GM12873 (cell line): Measurements from ENCODE around the gene PLA2G2D.

Experiments used
- TF ChIP-seq, protein P1 (sequence below): IDR thresholded peaks from 2 replicates; pipeline ENCODE4 v1.5.1; 2012; ENCODE audit warnings: low read depth, mild to moderate bottlenecking, moderate library complexity, low read length, control low read depth; ENCODE audit not compliant: insufficient read depth; ENCODE audit errors: missing control alignments

PLA2G2D gene

DNA sequence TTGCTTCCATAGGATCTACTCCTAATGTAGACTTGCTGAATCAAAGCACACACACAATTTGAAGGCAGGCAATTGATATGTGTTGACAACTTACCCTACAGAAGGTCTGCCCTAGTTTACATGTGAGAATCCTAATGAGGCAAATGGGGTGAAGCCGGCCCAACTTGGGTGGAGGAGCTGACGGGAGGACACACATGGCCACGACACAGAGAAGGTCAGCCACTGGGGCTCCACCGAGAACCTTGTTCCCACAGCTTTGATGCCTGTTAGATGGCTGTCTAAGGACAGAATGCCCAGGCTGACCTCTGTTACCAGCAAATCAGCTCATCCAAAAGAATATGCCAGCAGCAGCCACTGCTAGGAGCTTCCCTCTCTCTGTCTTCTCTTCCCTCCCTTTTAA is 1.5 kb upstream of the PLA2G2D start:
- TF ChIP-seq, protein P1, sequence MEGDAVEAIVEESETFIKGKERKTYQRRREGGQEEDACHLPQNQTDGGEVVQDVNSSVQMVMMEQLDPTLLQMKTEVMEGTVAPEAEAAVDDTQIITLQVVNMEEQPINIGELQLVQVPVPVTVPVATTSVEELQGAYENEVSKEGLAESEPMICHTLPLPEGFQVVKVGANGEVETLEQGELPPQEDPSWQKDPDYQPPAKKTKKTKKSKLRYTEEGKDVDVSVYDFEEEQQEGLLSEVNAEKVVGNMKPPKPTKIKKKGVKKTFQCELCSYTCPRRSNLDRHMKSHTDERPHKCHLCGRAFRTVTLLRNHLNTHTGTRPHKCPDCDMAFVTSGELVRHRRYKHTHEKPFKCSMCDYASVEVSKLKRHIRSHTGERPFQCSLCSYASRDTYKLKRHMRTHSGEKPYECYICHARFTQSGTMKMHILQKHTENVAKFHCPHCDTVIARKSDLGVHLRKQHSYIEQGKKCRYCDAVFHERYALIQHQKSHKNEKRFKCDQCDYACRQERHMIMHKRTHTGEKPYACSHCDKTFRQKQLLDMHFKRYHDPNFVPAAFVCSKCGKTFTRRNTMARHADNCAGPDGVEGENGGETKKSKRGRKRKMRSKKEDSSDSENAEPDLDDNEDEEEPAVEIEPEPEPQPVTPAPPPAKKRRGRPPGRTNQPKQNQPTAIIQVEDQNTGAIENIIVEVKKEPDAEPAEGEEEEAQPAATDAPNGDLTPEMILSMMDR, result no peak

DNA sequence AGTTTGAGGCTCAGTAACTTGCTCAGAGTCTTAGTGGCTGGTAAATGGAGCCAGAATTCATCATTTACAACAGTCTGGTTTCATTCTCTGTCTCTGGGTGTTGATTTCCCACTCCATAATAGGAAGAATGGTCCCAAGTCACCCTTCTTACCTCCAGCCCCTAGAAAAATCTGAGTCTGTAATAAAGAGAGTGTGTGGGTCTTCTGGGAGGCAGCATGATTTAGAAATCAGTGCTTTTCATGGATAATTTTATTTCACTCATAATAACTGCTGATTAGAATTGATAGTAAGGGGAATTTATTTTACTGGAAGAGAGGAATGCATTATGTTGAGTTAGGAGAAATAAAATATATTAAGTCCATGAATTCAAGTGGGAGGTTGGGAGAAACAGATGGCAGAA is 2.1 kb downstream of the PLA2G2D start:
- TF ChIP-seq, protein P1, result no peak

DNA sequence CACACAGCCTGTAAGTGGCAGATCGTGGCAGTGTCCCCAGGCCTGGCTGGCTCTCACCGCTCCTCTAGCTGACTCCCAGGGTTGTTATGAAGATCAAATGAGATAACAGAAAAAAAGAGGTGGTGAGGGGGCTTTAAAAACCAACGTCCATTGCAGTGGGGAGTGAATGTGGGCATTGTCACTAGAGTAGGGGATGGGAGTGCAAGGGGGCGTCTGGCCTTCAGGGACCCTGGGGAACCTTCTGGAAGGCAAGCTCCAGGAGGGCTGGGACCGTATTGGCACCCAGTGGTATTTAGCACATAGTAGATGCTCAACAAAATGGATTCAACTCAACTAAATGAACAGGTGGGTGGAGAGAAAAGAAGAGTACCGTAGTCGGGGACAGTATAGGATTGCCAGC is 3.4 kb downstream of the PLA2G2D start:
- TF ChIP-seq, protein P1, result no peak

DNA sequence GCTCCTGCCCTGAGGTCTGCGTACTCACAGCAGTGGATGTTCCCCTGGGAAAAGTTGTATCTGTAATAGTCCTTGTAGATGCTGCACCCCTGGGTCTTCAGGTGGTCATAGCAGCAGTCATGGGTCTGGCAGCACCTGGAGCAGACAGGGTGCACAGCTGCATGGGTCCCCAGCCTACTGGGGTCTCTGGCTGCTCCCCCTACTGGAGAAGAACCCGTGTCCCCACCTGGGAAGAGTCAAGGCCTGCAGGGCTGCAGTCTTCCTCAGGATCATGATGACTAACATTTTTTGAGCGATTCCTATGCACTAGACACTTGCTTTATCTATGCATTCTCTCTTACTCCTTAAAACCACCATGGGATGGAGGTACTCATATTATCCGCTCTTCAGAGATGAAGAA is 3.9 kb downstream of the PLA2G2D start:
- TF ChIP-seq, protein P1, result no peak

DNA sequence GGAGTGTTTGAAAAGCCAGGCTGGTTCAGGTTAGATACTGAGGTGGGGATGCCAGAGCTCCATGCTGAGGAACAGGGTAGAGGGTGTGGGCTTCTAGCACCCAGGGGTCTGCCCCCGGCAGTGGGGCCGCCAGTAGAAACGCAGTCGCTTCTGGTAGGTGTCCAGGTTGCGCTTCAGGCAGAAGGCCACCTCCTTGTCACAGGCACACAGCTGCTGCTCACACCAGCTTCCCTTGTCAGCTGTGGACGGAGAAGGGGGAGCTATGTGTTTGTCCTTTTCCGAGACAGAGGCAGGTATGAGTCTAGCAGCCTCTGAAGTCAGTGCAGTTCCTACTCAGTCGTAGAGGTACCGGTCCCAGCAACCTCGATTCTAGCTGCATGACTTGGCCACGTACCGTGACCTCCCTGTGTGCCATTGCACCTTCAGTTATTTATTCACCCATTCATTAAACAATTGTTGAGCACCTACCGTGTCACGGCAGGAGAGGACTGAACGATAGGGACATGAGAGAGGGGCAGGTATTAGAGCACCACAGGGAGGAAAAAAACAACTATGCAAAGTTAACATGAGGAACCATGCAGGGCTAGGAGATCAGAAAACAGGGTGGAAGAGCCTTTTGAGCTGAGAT is 5.2 kb downstream of the PLA2G2D start:
- TF ChIP-seq, protein P1, result no peak

DNA sequence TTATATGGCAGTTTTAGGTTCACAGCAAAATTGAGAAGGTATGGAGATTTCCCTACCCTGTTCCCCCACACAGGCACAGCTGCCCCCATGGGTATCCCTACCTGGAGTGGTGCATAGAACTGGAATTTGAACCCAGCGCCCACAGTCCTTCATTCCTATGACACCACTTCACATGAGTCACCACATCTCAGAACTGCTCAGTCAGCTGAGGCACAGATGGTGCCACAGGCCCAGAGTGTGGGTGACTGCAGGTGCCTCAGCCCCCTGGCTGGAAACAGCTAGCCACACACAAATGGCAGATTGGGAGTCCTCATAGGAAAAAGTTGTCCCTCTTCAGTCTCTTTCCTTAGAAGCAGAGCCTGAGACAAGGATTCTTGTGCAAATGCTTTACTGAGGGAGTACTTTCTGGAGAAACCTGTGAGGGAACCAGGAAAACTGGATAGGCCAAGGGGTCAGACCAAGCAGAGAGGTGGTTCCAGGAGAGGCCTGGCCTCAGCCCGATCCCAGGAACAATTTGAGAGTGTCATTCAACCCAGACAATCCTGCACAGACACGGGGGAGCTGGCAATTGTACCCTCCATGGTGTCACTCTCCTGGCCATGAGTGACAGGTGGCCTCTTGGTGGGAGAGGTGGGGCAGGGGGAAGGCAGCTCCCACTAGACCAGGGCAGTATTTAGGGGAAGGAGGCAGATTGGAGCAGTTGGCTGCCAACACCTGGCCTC is 6.9 kb downstream of the PLA2G2D start:
- TF ChIP-seq, protein P1, result no peak

DNA sequence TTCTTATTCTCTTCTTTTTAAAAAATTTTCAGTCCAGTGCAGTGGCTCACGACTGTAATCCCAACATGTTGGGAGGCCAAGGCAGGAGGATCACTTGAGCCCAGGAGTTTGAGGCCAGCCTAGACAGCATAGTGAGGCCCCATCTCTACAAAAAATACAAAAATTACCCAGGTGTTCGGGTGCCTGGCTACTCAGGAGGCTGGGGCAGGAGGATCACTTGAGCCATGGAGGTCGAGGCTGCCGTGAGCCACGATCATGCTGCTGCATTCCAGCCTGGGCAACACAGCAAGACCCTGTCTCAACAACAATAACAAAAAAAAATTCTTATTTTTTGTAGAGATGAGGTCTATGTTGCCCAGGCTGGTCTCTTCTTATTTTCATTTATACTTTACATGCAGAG is 7.9 kb downstream of the PLA2G2D start:
- TF ChIP-seq, protein P1, result no peak
